ENCODE measurements around the gene LRRC46.

Gene LRRC46

GRCh38 chr17:47830396-47831002 lies 971 bp upstream of the LRRC46 start:
- DNase-seq (ENCODE audit: low spot score), result no peak

- no peak for DNase-seq (ENCODE audit: low spot score)
Measured at GRCh38 chr17:47831934-47832327, 461 bp downstream of the LRRC46 start.

GRCh38 chr17:47834756-47835155 lies 3.3 kb downstream of the LRRC46 start:
- DNase-seq (ENCODE audit: low spot score), result no peak

GRCh38 chr17:47836601-47837000 lies 5.1 kb downstream of the LRRC46 start:
- DNase-seq (ENCODE audit: low spot score), result no peak

- no peak for DNase-seq (ENCODE audit: low spot score)
Measured at GRCh38 chr17:47837401-47838039, 6.0 kb downstream of the LRRC46 start.

DNA sequence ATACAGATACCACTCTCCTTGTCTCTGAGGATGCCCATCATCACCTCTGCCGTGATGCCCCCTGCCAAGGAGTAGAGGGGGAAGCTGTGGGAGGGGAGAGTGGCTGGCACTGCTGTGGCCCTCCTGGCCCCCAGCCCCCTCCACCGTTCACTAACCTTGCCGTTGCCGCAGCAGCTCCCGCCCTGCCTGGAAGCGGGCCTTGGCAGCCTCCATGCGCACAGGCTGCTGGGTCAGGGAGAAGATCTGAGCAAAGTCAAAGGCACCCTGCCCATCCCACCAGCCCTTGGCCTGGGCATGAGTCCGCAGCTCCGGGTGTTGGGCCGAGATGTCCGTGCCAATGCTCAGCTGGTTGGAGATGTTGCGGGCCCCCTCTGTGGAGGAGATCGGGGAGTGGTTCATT lies 7.2 kb downstream of the LRRC46 start:
- no peak for DNase-seq (ENCODE audit: low spot score)

GRCh38 chr17:47839071-47839470 lies 7.6 kb downstream of the LRRC46 start:
- no peak for DNase-seq (ENCODE audit: low spot score)

GRCh38 chr17:47840001-47840741 lies 8.7 kb downstream of the LRRC46 start:
- DNase-seq (ENCODE audit: low spot score), result no peak

GRCh38 chr17:47840742-47841487 lies 9.4 kb downstream of the LRRC46 start, which contains the start of gene SCRN2:
TSS of gene SCRN2 (minus strand) at chr17:47841273. CDS start at chr17:47840843, 430 bp downstream.
- DNase-seq (ENCODE audit: low spot score), result peak; percentile 91

DNA sequence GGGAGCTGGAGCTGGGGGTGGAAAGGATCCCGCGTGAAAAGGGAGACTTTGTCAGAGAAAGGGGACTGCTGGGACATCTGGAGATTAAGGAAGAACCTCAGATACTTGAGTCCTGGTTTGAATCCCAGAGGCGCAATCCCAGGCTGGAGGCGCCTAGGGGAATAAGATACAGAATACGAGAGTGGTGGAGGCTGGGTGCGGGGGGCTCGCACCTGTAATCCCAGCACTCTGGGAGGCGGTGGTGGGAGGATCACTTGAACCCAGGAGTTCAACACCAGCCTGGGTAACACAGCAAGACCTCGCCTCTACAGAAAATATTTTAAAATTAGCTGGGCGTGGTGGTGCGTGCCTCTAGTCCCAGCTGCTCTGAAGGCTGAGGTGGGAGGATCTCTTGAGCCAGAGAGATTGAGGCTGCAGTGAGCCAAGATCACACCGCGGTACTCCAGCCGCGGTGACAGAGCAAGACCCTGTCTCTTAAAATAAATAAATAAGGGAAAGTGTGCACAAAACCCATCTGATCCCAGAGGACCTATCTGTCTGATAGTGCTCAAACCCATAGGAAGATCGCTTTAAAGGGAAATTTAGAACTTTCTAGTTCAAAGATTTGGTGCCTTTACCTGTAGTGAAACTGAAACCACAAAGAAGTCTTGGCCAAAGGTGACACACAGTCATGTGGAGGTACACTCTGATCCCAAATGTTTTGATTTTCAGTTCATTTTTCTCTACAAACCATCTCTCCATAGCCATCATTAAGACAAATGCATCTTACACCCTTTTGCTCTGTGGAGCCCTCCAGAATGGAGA lies 10.2 kb downstream of the LRRC46 start:
- no peak for DNase-seq (ENCODE audit: low spot score)

DNA sequence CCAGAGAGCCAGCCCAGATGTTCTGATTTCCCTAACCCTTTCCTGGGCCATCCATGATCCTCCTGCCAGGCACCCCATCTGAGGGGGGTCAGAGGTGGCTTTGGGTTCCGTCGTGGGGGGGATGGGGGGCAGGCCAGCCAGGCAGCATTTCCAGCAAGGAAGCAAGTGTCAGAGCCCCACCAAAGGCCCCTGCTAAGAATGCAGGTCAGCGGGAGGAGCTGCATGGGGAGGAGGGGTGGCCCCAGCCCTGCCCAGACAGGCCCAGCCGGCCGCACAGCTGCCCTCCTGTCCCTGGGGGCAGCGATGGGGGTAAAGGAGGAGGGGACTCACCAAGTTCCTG lies 11.9 kb downstream of the LRRC46 start:
- no peak for DNase-seq (ENCODE audit: low spot score)

DNA sequence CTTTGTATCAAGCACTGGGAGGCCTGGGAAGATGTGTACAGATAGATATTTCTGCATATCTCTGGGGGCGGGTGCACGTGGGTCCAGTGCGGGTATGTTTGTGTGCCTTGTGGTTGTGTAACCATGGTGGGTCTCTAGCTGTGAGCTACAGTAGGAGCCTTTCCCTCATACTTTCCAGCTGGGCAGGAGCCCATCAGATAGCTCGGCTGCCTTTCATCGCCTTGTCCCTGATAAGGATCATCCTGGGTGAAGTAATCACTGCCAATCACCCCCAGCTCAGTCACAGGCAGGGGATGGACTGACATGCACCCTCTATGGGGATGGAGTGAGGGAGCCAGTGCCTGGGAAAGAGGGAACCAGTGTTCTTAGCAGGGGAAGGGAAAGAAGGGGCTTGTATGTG lies 12.8 kb downstream of the LRRC46 start:
- peak; percentile 50 for DNase-seq (ENCODE audit: low spot score)

DNA sequence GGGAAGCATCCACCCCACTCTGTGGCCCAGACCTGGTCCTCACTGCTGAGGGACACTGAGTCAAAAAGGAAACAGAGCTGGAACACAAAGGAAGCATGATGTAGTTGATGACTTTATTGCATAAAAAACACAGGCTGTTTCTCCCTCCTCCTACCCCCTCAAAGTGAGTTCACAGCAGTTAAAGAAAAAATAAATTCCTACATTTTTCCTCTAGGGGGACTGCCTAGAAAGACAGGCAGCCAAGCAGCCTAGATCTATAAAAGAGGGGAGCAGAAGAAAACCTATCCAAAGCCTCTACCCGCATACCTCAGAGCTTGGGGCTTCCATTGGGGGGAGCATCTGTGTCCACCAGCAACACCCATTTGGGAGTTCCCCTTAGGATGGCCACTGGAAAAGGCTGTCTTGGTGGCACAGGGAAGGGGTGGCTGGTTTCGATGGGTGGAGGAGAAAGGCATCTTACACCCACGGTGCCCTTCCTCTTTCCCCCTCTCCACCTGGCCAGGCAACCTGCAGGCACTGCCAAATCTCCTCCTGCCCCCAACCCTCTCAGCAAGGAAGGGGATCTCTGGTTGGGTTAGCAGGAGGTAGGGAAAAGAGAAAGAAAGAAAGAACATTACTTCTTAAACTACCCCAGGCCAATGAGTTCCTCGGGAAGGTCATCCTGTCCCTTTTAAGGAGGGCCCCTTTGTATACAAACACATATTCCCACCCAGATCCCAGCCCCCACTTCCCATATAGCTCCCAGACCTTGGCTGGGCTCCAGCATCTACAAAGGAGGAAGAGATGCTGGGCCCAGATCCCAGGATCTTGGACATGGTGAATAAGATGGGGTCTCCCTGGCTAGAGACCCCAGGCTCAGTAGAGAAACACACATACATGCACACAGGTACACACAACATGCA lies 13.6 kb downstream of the LRRC46 start:
- DNase-seq (ENCODE audit: low spot score), result peak; percentile 64

GRCh38 chr17:47845716-47846075 lies 14.2 kb downstream of the LRRC46 start:
- no peak for DNase-seq (ENCODE audit: low spot score)

- DNase-seq (ENCODE audit: low spot score), result no peak
Measured at GRCh38 chr17:47846716-47847340, 15.4 kb downstream of the LRRC46 start.

DNA sequence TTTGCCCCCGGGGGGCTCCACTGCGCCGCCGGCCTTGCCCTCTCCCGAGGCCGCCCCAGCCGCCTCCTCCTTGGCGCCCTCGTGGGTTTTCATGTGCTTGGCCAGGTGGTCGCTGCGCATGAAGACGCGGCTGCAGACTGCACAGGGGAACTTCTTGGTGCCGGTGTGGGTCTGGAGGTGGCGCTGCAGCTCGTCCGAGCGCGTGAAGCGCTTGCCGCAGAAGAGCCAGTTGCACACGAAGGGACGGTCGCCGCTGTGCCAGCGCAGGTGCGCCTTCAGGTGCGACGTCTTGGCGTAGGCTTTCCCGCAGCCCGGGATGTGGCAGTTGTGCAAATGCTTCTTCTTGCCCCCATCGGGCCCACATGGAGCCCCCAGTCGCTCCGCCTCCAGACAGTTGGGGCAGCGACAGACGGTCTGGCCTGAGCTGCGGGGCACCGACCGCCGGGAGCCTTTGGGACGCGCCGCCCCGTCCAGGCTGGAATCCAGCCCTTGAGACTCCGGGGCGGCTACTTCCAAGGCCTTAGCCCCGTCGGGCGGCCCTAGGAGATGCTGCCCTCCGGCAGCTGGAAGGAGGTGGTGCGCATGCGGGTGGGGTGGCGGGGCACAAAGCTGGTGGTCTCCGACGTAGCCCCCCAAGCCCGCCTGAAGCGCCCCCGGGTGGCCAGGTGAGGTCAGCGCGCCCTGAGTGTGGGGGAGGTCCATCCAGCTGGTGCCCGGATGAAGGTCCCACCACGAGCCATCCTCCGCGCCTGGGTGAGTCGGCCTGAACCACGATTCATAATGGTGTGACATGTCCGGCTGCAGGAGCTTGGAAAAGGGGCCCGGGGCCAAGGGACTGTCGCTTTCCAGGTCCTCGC lies 16.1 kb downstream of the LRRC46 start:
- DNase-seq (ENCODE audit: low spot score), result no peak

DNA sequence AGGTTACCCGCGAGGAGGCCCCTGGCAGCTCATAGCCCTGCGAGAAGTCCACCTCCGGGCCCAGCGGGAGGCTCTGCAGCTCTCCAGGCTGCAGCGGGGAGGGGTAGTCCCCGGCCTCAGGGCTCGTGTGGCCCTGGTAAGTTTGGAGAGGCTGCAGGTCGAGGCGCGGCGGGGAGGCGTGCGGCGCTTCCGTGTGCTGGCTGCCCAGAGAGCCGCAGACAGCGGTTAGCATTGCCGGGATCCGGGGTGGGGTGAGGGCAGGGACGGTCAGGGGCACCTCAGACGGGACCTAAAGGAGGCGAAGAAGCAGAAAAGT lies 16.7 kb downstream of the LRRC46 start:
- DNase-seq (ENCODE audit: low spot score), result no peak

- DNase-seq (ENCODE audit: low spot score), result no peak
Measured at GRCh38 chr17:47850373-47850691, 18.9 kb downstream of the LRRC46 start.

DNA sequence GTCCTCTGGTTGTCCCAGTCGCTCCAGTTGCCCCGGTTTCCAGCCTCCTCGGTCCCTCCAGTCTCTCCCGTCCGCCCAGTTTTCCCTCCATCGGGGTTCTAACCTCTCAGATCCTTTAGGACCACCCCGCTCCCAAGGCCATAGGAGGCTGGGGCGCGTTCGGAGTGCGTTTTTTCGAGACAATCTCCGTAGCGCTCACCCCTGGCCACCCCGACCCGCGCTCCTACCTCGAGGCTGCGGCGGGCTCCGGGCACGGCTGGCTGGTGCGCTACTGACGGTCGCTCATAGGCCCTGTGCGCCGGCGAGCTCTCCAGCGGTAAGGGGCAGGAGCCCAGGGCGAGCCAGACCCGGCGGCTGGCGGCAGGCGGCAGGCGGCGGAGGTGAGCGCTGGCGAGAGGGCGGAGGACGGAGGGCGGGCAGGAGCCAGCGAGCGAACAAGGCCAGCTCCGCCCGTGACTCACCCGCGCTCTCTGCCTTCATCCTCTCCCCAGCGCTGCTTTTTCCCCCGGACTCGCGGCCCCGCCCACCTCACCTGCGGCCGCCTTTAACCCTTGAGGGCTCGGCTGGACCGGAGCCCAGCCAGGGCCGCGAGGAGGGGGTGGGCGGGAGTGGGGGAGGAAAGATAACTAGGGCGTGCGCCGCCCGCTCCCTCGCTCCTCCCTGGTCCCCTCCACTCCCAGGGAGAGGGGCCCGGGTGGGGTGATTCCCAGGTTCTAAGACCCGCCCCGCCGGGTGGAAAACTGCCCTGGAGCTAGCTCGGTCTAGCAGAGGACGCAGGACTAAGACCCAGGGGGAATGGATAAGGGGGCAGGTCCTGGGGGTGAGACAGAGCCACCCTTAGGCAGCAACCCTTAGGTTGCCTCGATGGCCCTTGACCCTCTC lies 19.5 kb downstream of the LRRC46 start, which contains the start of gene SP6:
SP6 (minus strand) TSS at position 472 of the 882 bp plus-strand sequence. CDS start 2,734 bp downstream, outside the sequence.
- no peak for DNase-seq (ENCODE audit: low spot score)

Data from hepatic stellate cell (primary cell).